Measurements from ENCODE around the gene KLF15.

DNA sequence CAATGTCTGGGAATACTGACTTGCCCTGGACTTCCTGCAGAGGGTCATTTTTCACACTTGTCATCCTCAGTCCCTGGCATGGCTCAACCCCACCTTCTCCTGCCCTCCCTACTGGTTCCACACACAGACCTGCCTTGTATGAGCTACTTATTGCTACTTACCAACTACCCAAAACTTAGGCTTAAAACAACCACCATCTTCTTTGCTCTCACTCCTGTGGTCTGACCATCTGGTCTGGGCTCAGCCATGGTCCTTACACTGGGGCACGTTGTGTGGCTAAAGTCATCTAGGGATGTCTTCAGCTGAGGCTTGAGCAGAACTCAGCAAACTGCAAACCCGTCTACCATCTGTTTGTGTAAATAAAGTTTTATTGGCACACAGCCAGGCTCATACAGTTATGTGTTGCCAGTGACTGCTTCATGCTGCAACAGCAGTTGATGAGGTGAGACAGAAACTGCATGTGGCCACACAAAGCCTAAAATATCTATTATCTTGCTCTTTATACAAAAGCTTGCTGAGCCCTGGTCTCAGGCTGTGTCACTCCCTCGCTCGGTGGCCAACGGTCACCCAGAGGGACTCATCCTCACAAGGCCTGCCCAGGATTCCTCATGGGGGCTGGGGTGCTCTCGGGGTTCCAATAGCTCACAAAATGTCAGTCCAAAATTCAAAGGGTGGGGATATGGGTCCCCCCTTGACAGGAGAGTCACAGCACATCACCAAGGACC is 43.5 kb downstream of the KLF15 start:
- TF ChIP-seq, protein P1, sequence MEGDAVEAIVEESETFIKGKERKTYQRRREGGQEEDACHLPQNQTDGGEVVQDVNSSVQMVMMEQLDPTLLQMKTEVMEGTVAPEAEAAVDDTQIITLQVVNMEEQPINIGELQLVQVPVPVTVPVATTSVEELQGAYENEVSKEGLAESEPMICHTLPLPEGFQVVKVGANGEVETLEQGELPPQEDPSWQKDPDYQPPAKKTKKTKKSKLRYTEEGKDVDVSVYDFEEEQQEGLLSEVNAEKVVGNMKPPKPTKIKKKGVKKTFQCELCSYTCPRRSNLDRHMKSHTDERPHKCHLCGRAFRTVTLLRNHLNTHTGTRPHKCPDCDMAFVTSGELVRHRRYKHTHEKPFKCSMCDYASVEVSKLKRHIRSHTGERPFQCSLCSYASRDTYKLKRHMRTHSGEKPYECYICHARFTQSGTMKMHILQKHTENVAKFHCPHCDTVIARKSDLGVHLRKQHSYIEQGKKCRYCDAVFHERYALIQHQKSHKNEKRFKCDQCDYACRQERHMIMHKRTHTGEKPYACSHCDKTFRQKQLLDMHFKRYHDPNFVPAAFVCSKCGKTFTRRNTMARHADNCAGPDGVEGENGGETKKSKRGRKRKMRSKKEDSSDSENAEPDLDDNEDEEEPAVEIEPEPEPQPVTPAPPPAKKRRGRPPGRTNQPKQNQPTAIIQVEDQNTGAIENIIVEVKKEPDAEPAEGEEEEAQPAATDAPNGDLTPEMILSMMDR (IDR thresholded peaks at IDR 0.05; ENCODE audit: poor library complexity), result no peak
- TF ChIP-seq EZH2phosphoT487 (IDR thresholded peaks at IDR 0.05; ENCODE audit: low read depth, severe bottlenecking, unreplicated experiment) (no peak), EZH2 (IDR thresholded peaks at IDR 0.05; ENCODE audit: borderline replicate concordance) (no peak)

Measured in hepatocyte (in vitro differentiated cells).